HCT116 (cell line): Measurements from ENCODE around the gene NACC2. TPM values are rescaled to one million over a fixed set of nuclear protein-coding genes. Genes with fewer than 3 reads are reported as not detected.

ENCODE experiments used
- ATAC-seq: fragments of 200-7000 bp; cut with Tn5 transposase; 2 replicates; pipeline ENCODE4 v1.9.1; 2020; ENCODE audit warnings: mild to moderate bottlenecking, moderate library complexity
- BruUV-seq: library from RNA; stranded (reverse); fragments of 400-500 nt; replicated peaks from 2 replicates; lab custom pipeline; 2021; lab: Mats Ljungman, UMichigan
- CTCF ChIA-PET: fragments of 300-600 bp; sonication (Branson Sonifier 250); formaldehyde crosslinking; loops from one replicate; lab custom pipeline; 2021; ENCODE audit warnings: antibody characterized with exemption; lab: Charles Lee
- POLR2A ChIA-PET: fragments of 300-600, 350-600 bp; sonication (Branson Sonifier 250); formaldehyde crosslinking; loops from one replicate; lab custom pipeline; 2021; ENCODE audit warnings: antibody characterized with exemption; lab: Charles Lee
- RAD21 ChIA-PET, 2 experiments: fragments of 300-600 bp; sonication (Branson Sonifier 250); formaldehyde crosslinking; loops; one replicate each; lab custom pipeline; 2023; ENCODE audit warnings: low total read pairs in 2 of 2; ENCODE audit not compliant: uncharacterized antibody in 2 of 2, unreplicated experiment in 2 of 2, low non-redundant PET in 1 of 2; lab: Charles Lee
- DNase-seq: peaks from one replicate; pipeline ENCODE4 v3.0.0-alpha.2; 2010; ENCODE audit warnings: low read depth, low spot score
- H2AFZ ChIP-seq: fragments of 200-600 bp; shearing (Covaris generic), sonication (generic); 2 replicates; pipeline ENCODE4 v1.6.1; 2017; ENCODE audit warnings: low read depth, mixed run types, mixed read lengths, antibody characterized with exemption, low read length; ENCODE audit not compliant: poor library complexity, severe bottlenecking
- H3K27ac ChIP-seq: 2 replicates; pipeline ENCODE4 v1.5.1; 2012; ENCODE audit warnings: low read depth, low read length
- H3K27me3 ChIP-seq: fragments of 200-600 bp; sonication (generic); 2 replicates; pipeline ENCODE4 v1.6.1; 2016; ENCODE audit warnings: mixed run types, low read length, mixed read lengths; ENCODE audit not compliant: insufficient read depth
- H3K36me3 ChIP-seq, 2 experiments: fragments of 200-500 bp in 1 of 2; fragments of 200-600 bp in 1 of 2; sonication (Bioruptor generic) in 1 of 2; sonication (generic) in 1 of 2; 2 replicates each; pipeline versions ENCODE4 v1.5.1 to v1.6.1; 2014 to 2016; ENCODE audit warnings: low read length in 2 of 2, inconsistent platforms in 1 of 2, mixed read lengths in 1 of 2, mixed run types in 1 of 2; ENCODE audit not compliant: insufficient read depth in 2 of 2, control insufficient read depth in 1 of 2
- H3K4me1 ChIP-seq, 2 experiments: fragments of 200-600 bp in 1 of 2; sonication (generic) in 1 of 2; 2 replicates each; pipeline versions ENCODE4 v1.5.1 to v1.6.1; 2012 to 2017; ENCODE audit warnings: low read length in 2 of 2, inconsistent platforms in 1 of 2, mild to moderate bottlenecking in 1 of 2, mixed read lengths in 1 of 2, mixed run types in 1 of 2, moderate library complexity in 1 of 2; ENCODE audit not compliant: insufficient read depth in 2 of 2, control insufficient read depth in 1 of 2
- H3K4me2 ChIP-seq: fragments of 200-600 bp; sonication (generic); 2 replicates; pipeline ENCODE4 v1.6.1; 2017; ENCODE audit warnings: mixed run types, low read length, mixed read lengths
- H3K4me3 ChIP-seq, 2 experiments: fragments of 200-600 bp in 1 of 2; sonication (generic) in 1 of 2; replicated peaks in 1 of 2; 2 replicates each; pipeline ENCODE4 v1.5.1; 2011 to 2016; ENCODE audit warnings: low read length in 2 of 2, control low read depth in 1 of 2, low read depth in 1 of 2, mild to moderate bottlenecking in 1 of 2, mixed read lengths in 1 of 2, mixed run types in 1 of 2
- H3K79me2 ChIP-seq: fragments of 200-600 bp; sonication (generic); 2 replicates; pipeline ENCODE4 v1.6.1; 2017; ENCODE audit warnings: mild to moderate bottlenecking, mixed run types, low read length, moderate library complexity, mixed read lengths; ENCODE audit not compliant: insufficient read depth
- H3K9ac ChIP-seq: fragments of 200-600 bp; sonication (generic); 2 replicates; pipeline ENCODE4 v1.6.1; 2016; ENCODE audit warnings: low read length, mixed read lengths
- H3K9me2 ChIP-seq: fragments of 200-600 bp; sonication (generic), shearing (Covaris generic); 2 replicates; pipeline ENCODE4 v1.6.1; 2017; ENCODE audit warnings: mixed run types, mild to moderate bottlenecking, moderate library complexity; ENCODE audit not compliant: insufficient read depth
- H3K9me3 ChIP-seq, 2 experiments: fragments of 200-500 bp in 1 of 2; fragments of 200-600 bp in 1 of 2; sonication (Bioruptor generic) in 1 of 2; sonication (generic) in 1 of 2; 2 replicates each; pipeline ENCODE4 v1.6.1; 2014 to 2017; ENCODE audit warnings: low read length in 2 of 2, mixed read lengths in 2 of 2, inconsistent platforms in 1 of 2, low read depth in 1 of 2, mild to moderate bottlenecking in 1 of 2, mixed run types in 1 of 2, moderate library complexity in 1 of 2; ENCODE audit not compliant: control insufficient read depth in 1 of 2, insufficient read depth in 1 of 2
- H4K20me1 ChIP-seq: fragments of 200-600 bp; sonication (generic), shearing (Covaris generic); 2 replicates; pipeline ENCODE4 v1.6.1; 2017; ENCODE audit warnings: mixed run types, mild to moderate bottlenecking, moderate library complexity; ENCODE audit not compliant: insufficient read depth
- CBX3 ChIP-seq: IDR thresholded peaks from 2 replicates; pipeline ENCODE4 v1.6.1; 2012; ENCODE audit warnings: low read depth
- ELF1 ChIP-seq: IDR thresholded peaks from 2 replicates; pipeline ENCODE4 v1.6.1; 2012; ENCODE audit warnings: low read depth, borderline replicate concordance
- EZH2 ChIP-seq: fragments of 200-600 bp; sonication (generic); IDR thresholded peaks from 2 replicates; pipeline ENCODE4 v1.6.1; 2017; ENCODE audit warnings: antibody characterized with exemption, mixed run types
- POLR2A ChIP-seq: IDR thresholded peaks from 2 replicates; pipeline ENCODE4 v1.7.0; 2011; ENCODE audit warnings: borderline replicate concordance; ENCODE audit not compliant: insufficient read depth, insufficient read length; ENCODE audit errors: extremely low read depth
- SIN3A ChIP-seq: IDR thresholded peaks from 2 replicates; pipeline ENCODE4 v1.6.1; 2012; ENCODE audit warnings: low read depth
- SP1 ChIP-seq: IDR thresholded peaks from 2 replicates; pipeline ENCODE4 v1.6.1; 2012; ENCODE audit warnings: low read depth
- TCF7L2 ChIP-seq: IDR thresholded peaks from 2 replicates; pipeline ENCODE4 v1.7.0; 2011; ENCODE audit warnings: borderline replicate concordance, inconsistent platforms; ENCODE audit not compliant: insufficient read depth, insufficient read length; ENCODE audit errors: extremely low read depth
- YY1 ChIP-seq: IDR thresholded peaks from 2 replicates; pipeline ENCODE4 v1.6.1; 2011; ENCODE audit warnings: low read length, low read depth, moderate library complexity, mild to moderate bottlenecking; ENCODE audit not compliant: insufficient replicate concordance; ENCODE audit errors: extremely low read depth
- ZNF274 ChIP-seq: fragments of 200-500 bp; sonication (Bioruptor generic); IDR thresholded peaks from 2 replicates; pipeline ENCODE4 v1.6.1; 2014; ENCODE audit warnings: mild to moderate bottlenecking, low read depth, low read length, inconsistent platforms
- intact Hi-C: fragments of 100-400 bp; cut with micrococcal nuclease; formaldehyde crosslinking; loops from 2 replicates; pipeline ENCODE4 v1.10.0; 2022
- total RNA-seq: library from RNA; stranded (reverse); gene quantifications from one replicate; pipeline ENCODE4 v1.2.1, GENCODE V29; 2021; ENCODE audit not compliant: unreplicated experiment
- TF ChIP-seq, protein P1 (sequence below): IDR thresholded peaks from 2 replicates; pipeline ENCODE4 v1.6.1; 2012

Gene NACC2
- total RNA-seq, 1 experiment from 2014 or later: 27.8 TPM

- no peak overlapping the region for H3K4me3 ChIP-seq
- H3K4me1 ChIP-seq: peaks cover 0 to 6% of the 10 kb centered on the region in 2 experiments; a peak in 2 of 4 replicates
- no peak overlapping the region for H3K4me2 ChIP-seq
- H3K9me2 ChIP-seq: no peaks in the 10 kb centered on the region
- H3K79me2 ChIP-seq: no peaks in the 10 kb centered on the region
- ATAC-seq: no peak
- CTCF ChIA-PET: no interaction called here
- no peak for DNase-seq
- no peak for TF ChIP-seq ZNF274
- TF ChIP-seq, all 23 proteins: peak for 0
- BruUV-seq: no TSS peak
- Histone ChIP-seq H3K36me3 (no peaks in the 10 kb centered on the region), H3K9ac (no peak overlapping the region), H3K9me3 (no peaks in the 10 kb centered on the region), H2AFZ (no peak overlapping the region), H3K27ac (no peak overlapping the region), H3K27me3 (no peaks in the 10 kb centered on the region), H4K20me1 (no peaks in the 10 kb centered on the region)
- RAD21 ChIA-PET: no interaction called here
- intact Hi-C loops: no loop called here
- POLR2A ChIA-PET: no interaction called here
Observed at GRCh38 chr9:136142859-136143214, 47.7 kb upstream of the NACC2 start.

DNA sequence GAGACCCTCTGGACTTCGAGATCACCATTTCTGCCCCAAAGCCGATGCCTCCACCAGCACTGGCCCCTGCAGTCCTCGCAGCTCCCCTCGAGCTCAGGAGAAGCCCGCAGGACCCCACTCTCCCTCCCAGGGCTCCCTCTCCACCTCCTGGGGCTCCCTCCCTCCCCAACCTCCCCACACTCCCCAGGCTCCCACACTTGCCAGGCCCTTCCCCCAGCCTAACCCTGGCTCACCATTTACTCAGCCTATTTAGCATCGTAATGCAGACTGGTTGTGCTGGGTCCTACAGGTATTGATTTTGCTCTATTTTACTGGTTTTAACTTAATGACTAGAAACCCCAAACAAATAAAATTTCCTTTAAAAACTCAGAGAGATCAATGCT lies 47.3 kb upstream of the NACC2 start:
- POLR2A ChIA-PET: no interaction called here
- no peak for ATAC-seq

More for the DNA sequence above, 47.3 kb upstream of the NACC2 start:
- intact Hi-C loops: no loop called here
- Histone ChIP-seq H3K36me3 (no peaks in the 10 kb centered on the region), H3K9me3 (no peaks in the 10 kb centered on the region)
- TF ChIP-seq POLR2A (no peak), SIN3A (no peak), ELF1 (no peak), CBX3 (no peak), YY1 (no peak), EZH2 (no peak), SP1 (no peak), TCF7L2 (no peak), ZNF274 (no peak)
- TF ChIP-seq, protein P1, sequence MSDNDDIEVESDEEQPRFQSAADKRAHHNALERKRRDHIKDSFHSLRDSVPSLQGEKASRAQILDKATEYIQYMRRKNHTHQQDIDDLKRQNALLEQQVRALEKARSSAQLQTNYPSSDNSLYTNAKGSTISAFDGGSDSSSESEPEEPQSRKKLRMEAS: no peak
- TF ChIP-seq, all 23 proteins: peak for 0
- H3K79me2 ChIP-seq: no peaks in the 10 kb centered on the region
- no peaks in the 10 kb centered on the region for H4K20me1 ChIP-seq
- RAD21 ChIA-PET: no interaction called here
- no peaks in the 10 kb centered on the region for H3K27me3 ChIP-seq
- H2AFZ ChIP-seq: no peak overlapping the region
- H3K4me2 ChIP-seq: no peak overlapping the region
- BruUV-seq: no TSS peak
- no peak overlapping the region for H3K9ac ChIP-seq
- H3K9me2 ChIP-seq: no peaks in the 10 kb centered on the region
- peaks cover 1 to 10% of the 10 kb centered on the region in 2 experiments; a peak in 3 of 4 replicates for H3K4me1 ChIP-seq
- H3K27ac ChIP-seq: no peak overlapping the region
- no peak overlapping the region for H3K4me3 ChIP-seq
- DNase-seq: no peak
- CTCF ChIA-PET: interaction anchor here (0.6 kb wide), 1 partner anchor 338 kb away, joined by 3 read pairs; no protein-coding TSS in a partner anchor
